ENCODE results near the gene PANX2. TPM values are rescaled to one million over a fixed set of nuclear protein-coding genes. Genes with fewer than 3 reads are reported as not detected.

PANX2 gene
- total RNA-seq, result under 1 TPM in 2 of 4 donors, not detected in 2; 0.40 to 0.83 TPM

GRCh38 chr22:50170453-50171318, at the start of gene PANX2:
Gene PANX2, plus strand, starts transcription at chr22:50170731. Its CDS starts 0 bp downstream, at chr22:50170731.
- no peaks in the 10 kb centered on the region for H3K36me3 ChIP-seq
- peak within 1 kb of the TSS in 3 of 4 donors; percentile 40 to 50 (median 42) for H3K4me3 ChIP-seq
- peaks cover 19 to 27% (median 24%) of the 10 kb centered on the region in 3 donors for H3K27me3 ChIP-seq
- in situ Hi-C loops (cut with MboI; ENCODE audit: low sequenced_read_pairs in 4 of 4) (no loop called here), intact Hi-C loops (cut with DNase I; ENCODE audit: low total_unique reads) (no loop called here)
- no peaks in the 10 kb centered on the region for H3K9me3 ChIP-seq
- no peak within 1 kb of the TSS for H3K27ac ChIP-seq
- DNase-seq (no peak), ATAC-seq (no peak)
- H3K4me1 ChIP-seq, result no peaks in the 10 kb centered on the region
- no peak for TF ChIP-seq POLR2A (IDR thresholded peaks at IDR 0.05)
- TF ChIP-seq CTCF (IDR thresholded peaks at IDR 0.05 in 4 of 5, conservative IDR thresholded peaks at IDR 0.05 in 1 of 5), result no peak

DNA sequence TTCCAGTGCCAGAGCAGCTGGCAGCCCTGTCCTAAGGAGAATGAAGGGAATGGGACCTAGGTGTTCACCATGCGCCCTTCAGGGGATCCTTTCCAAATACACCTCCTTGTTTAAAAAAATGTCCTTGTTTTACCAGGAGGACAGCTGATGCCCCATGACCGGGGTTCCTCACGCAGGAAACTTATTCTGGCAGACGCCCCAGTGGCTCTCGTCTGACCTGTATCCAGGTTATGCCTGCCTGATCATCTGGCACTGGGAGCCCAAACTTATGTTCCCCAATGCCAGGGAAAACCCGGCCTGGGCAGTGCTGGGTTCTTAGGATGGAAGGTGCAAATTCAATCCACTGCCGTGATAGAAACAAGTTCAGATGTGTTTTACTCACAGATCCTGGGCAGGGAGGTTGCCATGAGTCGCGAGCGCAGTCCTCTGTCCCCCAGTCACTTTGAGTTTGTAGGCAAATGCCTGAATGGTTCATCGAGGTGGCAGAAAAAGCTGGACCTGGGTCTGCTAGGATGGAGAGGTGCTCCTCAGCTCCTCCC, 49.3 kb upstream of the PANX2 start:
- no peaks in the 10 kb centered on the region for H3K36me3 ChIP-seq
- H3K27me3 ChIP-seq, result peaks cover 0 to 18% (median 12%) of the 10 kb centered on the region in 3 donors
- no peak for DNase-seq
- in situ Hi-C loops (cut with MboI; ENCODE audit: low sequenced_read_pairs in 4 of 4) (no loop called here), intact Hi-C loops (cut with DNase I; ENCODE audit: low total_unique reads) (no loop called here)
- no peak overlapping the region for H3K27ac ChIP-seq
- H3K4me3 ChIP-seq, result no peak overlapping the region
- no peaks in the 10 kb centered on the region for H3K9me3 ChIP-seq
- no peaks in the 10 kb centered on the region for H3K4me1 ChIP-seq
- no peak for ATAC-seq
- TF ChIP-seq POLR2A (IDR thresholded peaks at IDR 0.05) (no peak), CTCF (IDR thresholded peaks at IDR 0.05 in 4 of 5, conservative IDR thresholded peaks at IDR 0.05 in 1 of 5) (no peak)

GRCh38 chr22:50123119-50123518, 47.4 kb upstream of the PANX2 start:
- DNase-seq, result no peak
- in situ Hi-C loops (cut with MboI; ENCODE audit: low sequenced_read_pairs in 4 of 4) (no loop called here), intact Hi-C loops (cut with DNase I; ENCODE audit: low total_unique reads) (no loop called here)
- Histone ChIP-seq H3K9me3 (no peaks in the 10 kb centered on the region), H3K36me3 (no peaks in the 10 kb centered on the region), H3K4me3 (no peak overlapping the region), H3K4me1 (no peaks in the 10 kb centered on the region), H3K27me3 (peaks cover 0 to 13% (median 9%) of the 10 kb centered on the region in 3 donors), H3K27ac (no peak overlapping the region)
- TF ChIP-seq CTCF (IDR thresholded peaks at IDR 0.05 in 4 of 5, conservative IDR thresholded peaks at IDR 0.05 in 1 of 5) (no peak), POLR2A (IDR thresholded peaks at IDR 0.05) (no peak)
- no peak for ATAC-seq

DNA sequence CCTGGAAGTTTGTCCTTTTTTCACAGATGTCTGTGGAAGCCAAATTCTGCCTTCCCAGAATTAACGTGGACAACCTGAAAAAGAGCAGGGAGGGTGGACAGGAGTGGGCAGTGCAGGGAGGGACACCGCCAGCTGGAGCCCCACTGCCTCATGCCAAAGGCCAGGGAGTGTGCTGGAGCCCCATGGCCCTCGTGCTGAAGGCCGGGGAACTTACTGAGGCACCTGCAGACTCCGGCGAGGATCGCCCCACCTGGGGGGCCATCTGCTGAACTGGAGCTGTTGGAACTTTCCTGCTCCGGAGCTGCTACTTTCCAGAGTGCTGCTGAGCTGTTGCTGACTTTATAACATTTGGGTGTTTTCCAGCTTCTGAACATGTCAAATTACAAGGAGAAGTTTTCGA, 45.5 kb upstream of the PANX2 start:
- peaks cover 0 to 6% (median 3%) of the 10 kb centered on the region in 3 donors for H3K27me3 ChIP-seq
- no peak for TF ChIP-seq POLR2A (IDR thresholded peaks at IDR 0.05)
- TF ChIP-seq CTCF (IDR thresholded peaks at IDR 0.05 in 4 of 5, conservative IDR thresholded peaks at IDR 0.05 in 1 of 5), result no peak
- no peak for ATAC-seq
- DNase-seq, result no peak
- intact Hi-C loops (cut with DNase I; ENCODE audit: low total_unique reads) (no loop called here), in situ Hi-C loops (cut with MboI; ENCODE audit: low sequenced_read_pairs in 4 of 4) (no loop called here)
- H3K4me1 ChIP-seq, result no peaks in the 10 kb centered on the region
- no peaks in the 10 kb centered on the region for H3K9me3 ChIP-seq
- H3K4me3 ChIP-seq, result no peak overlapping the region
- H3K36me3 ChIP-seq, result no peaks in the 10 kb centered on the region
- H3K27ac ChIP-seq, result no peak overlapping the region

Measured in gastrocnemius medialis (tissue), 4 donors.